ENCODE data around the gene PREX1. TPM values are rescaled to one million over a fixed set of nuclear protein-coding genes. Genes with fewer than 3 reads are reported as not detected.

The PREX1 gene
- total and polyA plus RNA-seq, 2 donors (not counting 1 experiment from before 2014, with no cell fraction given): 1.0 to 3.1 TPM

- DNase-seq (ENCODE audit: low read depth in 2 of 2): no peak
- Histone ChIP-seq H4K20me1 (ENCODE audit: control insufficient read depth, extremely low read depth, insufficient read depth, low read length) (no peaks in the 10 kb centered on the region), H3K27ac (ENCODE audit: insufficient read depth, low read length) (no peak overlapping the region), H3K27me3 (ENCODE audit: control insufficient read depth, insufficient read depth, low read length) (no peaks in the 10 kb centered on the region), H2AFZ (ENCODE audit: low read length) (no peak overlapping the region), H3K36me3 (ENCODE audit: control insufficient read depth, insufficient read depth, low read length) (no peaks in the 10 kb centered on the region), H3K4me1 (ENCODE audit: control insufficient read depth, extremely low read depth, insufficient read depth, low read length) (no peaks in the 10 kb centered on the region), H3K9ac (ENCODE audit: insufficient read depth, low read length) (no peak overlapping the region), H3K4me2 (ENCODE audit: extremely low read depth, insufficient read depth, low read length) (no peak overlapping the region), H3K4me3 (replicated peaks in 1 of 4; ENCODE audit: control extremely low read depth in 1 of 4, insufficient read depth in 1 of 4, low read depth in 3 of 4, low read length in 4 of 4) (no peak overlapping the region), H3K79me2 (ENCODE audit: control insufficient read depth, insufficient read depth, low read length) (no peaks in the 10 kb centered on the region), H3K9me3 (ENCODE audit: control insufficient read depth, insufficient read depth, low read depth, low read length) (no peaks in the 10 kb centered on the region)
- TF ChIP-seq, protein P1, sequence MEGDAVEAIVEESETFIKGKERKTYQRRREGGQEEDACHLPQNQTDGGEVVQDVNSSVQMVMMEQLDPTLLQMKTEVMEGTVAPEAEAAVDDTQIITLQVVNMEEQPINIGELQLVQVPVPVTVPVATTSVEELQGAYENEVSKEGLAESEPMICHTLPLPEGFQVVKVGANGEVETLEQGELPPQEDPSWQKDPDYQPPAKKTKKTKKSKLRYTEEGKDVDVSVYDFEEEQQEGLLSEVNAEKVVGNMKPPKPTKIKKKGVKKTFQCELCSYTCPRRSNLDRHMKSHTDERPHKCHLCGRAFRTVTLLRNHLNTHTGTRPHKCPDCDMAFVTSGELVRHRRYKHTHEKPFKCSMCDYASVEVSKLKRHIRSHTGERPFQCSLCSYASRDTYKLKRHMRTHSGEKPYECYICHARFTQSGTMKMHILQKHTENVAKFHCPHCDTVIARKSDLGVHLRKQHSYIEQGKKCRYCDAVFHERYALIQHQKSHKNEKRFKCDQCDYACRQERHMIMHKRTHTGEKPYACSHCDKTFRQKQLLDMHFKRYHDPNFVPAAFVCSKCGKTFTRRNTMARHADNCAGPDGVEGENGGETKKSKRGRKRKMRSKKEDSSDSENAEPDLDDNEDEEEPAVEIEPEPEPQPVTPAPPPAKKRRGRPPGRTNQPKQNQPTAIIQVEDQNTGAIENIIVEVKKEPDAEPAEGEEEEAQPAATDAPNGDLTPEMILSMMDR (conservative IDR thresholded peaks at IDR 0.05 in 1 of 2, IDR thresholded peaks at IDR 0.05 in 1 of 2; ENCODE audit: low read depth in 1 of 2, low read length in 2 of 2): no peak
- no peak for TF ChIP-seq EZH2 (IDR thresholded peaks at IDR 0.05; ENCODE audit: low read length, missing control alignments)
These were observed 222.9 kb downstream of the PREX1 start for GRCh38 chr20:48604936-48605335.

DNA sequence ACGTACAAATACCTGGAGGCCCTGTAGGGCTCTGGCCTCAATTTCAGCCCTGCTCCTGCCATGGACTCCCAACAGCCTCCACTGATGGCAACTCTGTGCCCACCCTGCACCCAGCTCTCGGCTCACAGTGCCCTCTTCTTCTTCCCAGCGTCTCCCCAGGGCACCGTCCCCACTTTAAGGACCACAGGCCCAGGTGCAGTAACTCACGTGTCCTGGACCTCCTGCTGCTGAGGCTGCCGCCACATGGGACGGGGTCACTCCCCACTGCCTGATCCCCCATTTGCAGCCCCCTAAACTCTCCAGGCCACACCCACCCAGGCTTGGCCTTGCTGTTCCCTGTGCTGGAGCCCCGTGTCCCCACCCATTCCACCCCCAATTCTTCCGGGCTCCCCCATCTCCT lies 223.4 kb downstream of the PREX1 start:
- H2AFZ ChIP-seq (ENCODE audit: low read length): no peak overlapping the region
- no peak overlapping the region for H3K4me3 ChIP-seq (replicated peaks in 1 of 4; ENCODE audit: control extremely low read depth in 1 of 4, insufficient read depth in 1 of 4, low read depth in 3 of 4, low read length in 4 of 4)
- no peak for DNase-seq (ENCODE audit: low read depth in 2 of 2)
- H3K79me2 ChIP-seq (ENCODE audit: control insufficient read depth, insufficient read depth, low read length): no peaks in the 10 kb centered on the region
- H3K4me1 ChIP-seq (ENCODE audit: control insufficient read depth, extremely low read depth, insufficient read depth, low read length): no peaks in the 10 kb centered on the region
- no peaks in the 10 kb centered on the region for H3K9me3 ChIP-seq (ENCODE audit: control insufficient read depth, insufficient read depth, low read depth, low read length)
- H3K9ac ChIP-seq (ENCODE audit: insufficient read depth, low read length): no peak overlapping the region
- H3K36me3 ChIP-seq (ENCODE audit: control insufficient read depth, insufficient read depth, low read length): no peaks in the 10 kb centered on the region
- H3K27me3 ChIP-seq (ENCODE audit: control insufficient read depth, insufficient read depth, low read length): no peaks in the 10 kb centered on the region
- no peak overlapping the region for H3K4me2 ChIP-seq (ENCODE audit: extremely low read depth, insufficient read depth, low read length)
- H3K27ac ChIP-seq (ENCODE audit: insufficient read depth, low read length): no peak overlapping the region
- H4K20me1 ChIP-seq (ENCODE audit: control insufficient read depth, extremely low read depth, insufficient read depth, low read length): no peaks in the 10 kb centered on the region
- TF ChIP-seq EZH2 (IDR thresholded peaks at IDR 0.05; ENCODE audit: low read length, missing control alignments): no peak
- TF ChIP-seq, protein P1 (conservative IDR thresholded peaks at IDR 0.05 in 1 of 2, IDR thresholded peaks at IDR 0.05 in 1 of 2; ENCODE audit: low read depth in 1 of 2, low read length in 2 of 2): no peak

DNA sequence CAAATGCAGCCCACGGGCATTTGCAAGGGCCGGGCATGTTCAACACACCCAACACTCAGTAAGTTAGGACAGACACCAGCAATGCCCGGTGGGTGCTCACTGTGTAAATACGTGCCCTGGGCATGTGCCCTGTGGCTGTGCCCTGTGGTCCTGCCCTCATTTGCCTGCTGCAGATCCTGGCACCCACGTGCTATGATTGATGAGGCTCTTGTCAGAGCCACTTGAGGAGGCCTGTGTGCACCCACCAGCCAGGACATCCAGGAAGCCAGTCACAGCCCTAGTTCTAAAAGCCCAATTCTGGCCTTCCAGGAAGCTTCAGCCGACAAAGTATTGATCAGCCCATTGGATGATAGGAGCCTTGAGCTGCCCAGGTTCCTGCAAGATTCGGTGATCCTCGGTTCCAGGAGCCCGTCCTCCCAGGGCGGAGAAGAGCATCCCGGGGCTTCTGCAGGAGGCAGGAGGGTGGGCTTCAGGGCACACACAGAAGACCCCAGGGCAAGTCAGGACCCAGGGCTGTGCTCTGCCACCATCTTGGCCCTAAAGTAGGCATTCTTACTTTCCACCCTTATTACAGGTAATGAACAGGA lies 223.9 kb downstream of the PREX1 start:
- H3K27ac ChIP-seq (ENCODE audit: insufficient read depth, low read length): no peak overlapping the region
- H3K9ac ChIP-seq (ENCODE audit: insufficient read depth, low read length): no peak overlapping the region
- no peak overlapping the region for H3K4me2 ChIP-seq (ENCODE audit: extremely low read depth, insufficient read depth, low read length)
- H2AFZ ChIP-seq (ENCODE audit: low read length): no peak overlapping the region
- no peaks in the 10 kb centered on the region for H4K20me1 ChIP-seq (ENCODE audit: control insufficient read depth, extremely low read depth, insufficient read depth, low read length)
- no peak overlapping the region for H3K4me3 ChIP-seq (replicated peaks in 1 of 4; ENCODE audit: control extremely low read depth in 1 of 4, insufficient read depth in 1 of 4, low read depth in 3 of 4, low read length in 4 of 4)
- H3K9me3 ChIP-seq (ENCODE audit: control insufficient read depth, insufficient read depth, low read depth, low read length): no peaks in the 10 kb centered on the region
- no peak for TF ChIP-seq EZH2 (IDR thresholded peaks at IDR 0.05; ENCODE audit: low read length, missing control alignments)
- TF ChIP-seq, protein P1 (conservative IDR thresholded peaks at IDR 0.05 in 1 of 2, IDR thresholded peaks at IDR 0.05 in 1 of 2; ENCODE audit: low read depth in 1 of 2, low read length in 2 of 2): no peak
- no peak for DNase-seq (ENCODE audit: low read depth in 2 of 2)
- no peaks in the 10 kb centered on the region for H3K79me2 ChIP-seq (ENCODE audit: control insufficient read depth, insufficient read depth, low read length)
- H3K4me1 ChIP-seq (ENCODE audit: control insufficient read depth, extremely low read depth, insufficient read depth, low read length): no peaks in the 10 kb centered on the region
- no peaks in the 10 kb centered on the region for H3K36me3 ChIP-seq (ENCODE audit: control insufficient read depth, insufficient read depth, low read length)
- H3K27me3 ChIP-seq (ENCODE audit: control insufficient read depth, insufficient read depth, low read length): no peaks in the 10 kb centered on the region

All from fibroblast of lung (primary cell).